ENCODE measurements around the gene PRELP. TPM values are rescaled to one million over a fixed set of nuclear protein-coding genes. Genes with fewer than 3 reads are reported as not detected.

The PRELP gene
- total and polyA plus RNA-seq, 2 of the 8 experiments (the other 6 are each of a cell fraction or from before 2014, with no cell fraction given) = 0.13 to 0.23 TPM

DNA sequence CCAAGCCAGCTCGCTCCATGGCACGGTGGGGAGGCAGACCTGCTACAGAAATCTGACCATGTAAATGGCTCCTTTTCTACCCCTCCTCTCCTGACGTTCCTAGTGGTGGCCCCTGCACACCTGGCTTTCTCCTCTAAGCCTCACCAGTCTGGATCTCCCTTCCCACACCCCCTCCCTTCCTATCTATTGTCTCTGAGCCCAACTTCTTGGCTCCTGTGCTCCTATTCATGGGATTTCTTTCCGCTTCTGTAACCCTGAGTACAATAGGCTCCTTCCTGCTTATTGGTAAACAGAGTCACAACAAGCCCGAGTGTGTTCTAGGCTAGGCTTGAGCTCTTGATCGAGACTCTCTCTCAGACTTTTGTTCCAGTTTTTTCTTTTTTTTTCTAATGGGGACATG, 35.9 kb downstream of the PRELP start (continued):
- TF ChIP-seq HDAC2 (IDR thresholded peaks at IDR 0.05; ENCODE audit: borderline replicate concordance in 1 of 2, low read depth in 2 of 2, low read length in 2 of 2) (no peak), CHD1 (IDR thresholded peaks at IDR 0.05; ENCODE audit: low read depth, low read length) (no peak), CREB1 (IDR thresholded peaks at IDR 0.05) (no peak), JUN (IDR thresholded peaks at IDR 0.05; ENCODE audit: low read depth, low read length) (no peak), GTF2F1 (IDR thresholded peaks at IDR 0.05; ENCODE audit: borderline replicate concordance, low read depth, low read length) (no peak)
- TF ChIP-seq, protein P1, sequence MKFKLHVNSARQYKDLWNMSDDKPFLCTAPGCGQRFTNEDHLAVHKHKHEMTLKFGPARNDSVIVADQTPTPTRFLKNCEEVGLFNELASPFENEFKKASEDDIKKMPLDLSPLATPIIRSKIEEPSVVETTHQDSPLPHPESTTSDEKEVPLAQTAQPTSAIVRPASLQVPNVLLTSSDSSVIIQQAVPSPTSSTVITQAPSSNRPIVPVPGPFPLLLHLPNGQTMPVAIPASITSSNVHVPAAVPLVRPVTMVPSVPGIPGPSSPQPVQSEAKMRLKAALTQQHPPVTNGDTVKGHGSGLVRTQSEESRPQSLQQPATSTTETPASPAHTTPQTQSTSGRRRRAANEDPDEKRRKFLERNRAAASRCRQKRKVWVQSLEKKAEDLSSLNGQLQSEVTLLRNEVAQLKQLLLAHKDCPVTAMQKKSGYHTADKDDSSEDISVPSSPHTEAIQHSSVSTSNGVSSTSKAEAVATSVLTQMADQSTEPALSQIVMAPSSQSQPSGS (IDR thresholded peaks at IDR 0.05; ENCODE audit: low read length) = no peak
